SK-N-SH treated with all-trans-retinoic acid at 6 μM for 48 hours (cell line): ENCODE data around the gene CDH22.

Experiments used
- ATAC-seq: fragments of 200-7000 bp; cut with Tn5 transposase; 3 replicates; pipeline ENCODE4 v1.9.1; 2020; ENCODE audit warnings: mild to moderate bottlenecking, moderate library complexity
- ARNTL ChIP-seq: fragments of 450-650 bp; formaldehyde crosslinking; IDR thresholded peaks from 2 replicates; pipeline ENCODE4 v1.5.0; 2020; ENCODE audit warnings: low read depth, mild to moderate bottlenecking, moderate library complexity, borderline replicate concordance
- BACH2 ChIP-seq: fragments of 250-450 bp; sonication (Bioruptor Pico); IDR thresholded peaks from 2 replicates; pipeline ENCODE4 v1.9.0; 2021; ENCODE audit warnings: mild to moderate bottlenecking, borderline replicate concordance
- CREB5 ChIP-seq: fragments of 250-450 bp; sonication (Bioruptor Pico); IDR thresholded peaks from 2 replicates; pipeline ENCODE4 v1.5.1; 2020; ENCODE audit warnings: low read depth, mild to moderate bottlenecking, moderate library complexity
- CSRNP3 ChIP-seq: fragments of 250-450 bp; sonication (Bioruptor Pico); IDR thresholded peaks from 2 replicates; pipeline ENCODE4 v1.5.1; 2021; ENCODE audit warnings: mild to moderate bottlenecking, moderate library complexity
- ESRRG ChIP-seq: fragments of 250-450 bp; sonication (Bioruptor Pico); IDR thresholded peaks from 2 replicates; pipeline ENCODE4 v1.6.1; 2021; ENCODE audit warnings: mild to moderate bottlenecking
- GLIS3 ChIP-seq: fragments of 250-450 bp; sonication (Bioruptor Pico); IDR thresholded peaks from 2 replicates; pipeline ENCODE4 v1.5.0; 2020; ENCODE audit warnings: mild to moderate bottlenecking, moderate library complexity
- ISL1 ChIP-seq: fragments of 250-450 bp; sonication (Bioruptor Pico); IDR thresholded peaks from 2 replicates; pipeline ENCODE4 v2.1.2; 2022; ENCODE audit warnings: mild to moderate bottlenecking, moderate library complexity
- OSR1 ChIP-seq: fragments of 250-450 bp; sonication (Bioruptor Pico); IDR thresholded peaks from 2 replicates; pipeline ENCODE4 v1.8.0; 2022; ENCODE audit warnings: moderate library complexity, mild to moderate bottlenecking, inconsistent platforms
- POU6F1 ChIP-seq: fragments of 250-450 bp; sonication (Bioruptor Pico); IDR thresholded peaks from 2 replicates; pipeline ENCODE4 v1.8.0; 2021; ENCODE audit warnings: low read depth, mild to moderate bottlenecking, moderate library complexity, borderline replicate concordance
- PPARA ChIP-seq: fragments of 250-450 bp; sonication (Bioruptor Pico); IDR thresholded peaks from 2 replicates; pipeline ENCODE4 v1.5.0; 2020; ENCODE audit warnings: mild to moderate bottlenecking, borderline replicate concordance
- RARB ChIP-seq: fragments of 250-450 bp; sonication (Bioruptor Pico); IDR thresholded peaks from 2 replicates; pipeline ENCODE4 v1.8.0; 2021; ENCODE audit warnings: mild to moderate bottlenecking, moderate library complexity
- SNAI2 ChIP-seq: fragments of 250-450 bp; sonication (Bioruptor Pico); IDR thresholded peaks from 2 replicates; pipeline ENCODE4 v1.5.0; 2020; ENCODE audit warnings: mild to moderate bottlenecking, moderate library complexity
- TCF4 ChIP-seq: fragments of 250-450 bp; sonication (Bioruptor Pico); IDR thresholded peaks from 2 replicates; pipeline ENCODE4 v1.8.0; 2021; ENCODE audit warnings: mild to moderate bottlenecking, moderate library complexity, borderline replicate concordance
- TSHZ2 ChIP-seq: fragments of 250-450 bp; sonication (Bioruptor Pico); IDR thresholded peaks from 2 replicates; pipeline ENCODE4 v1.5.0; 2020; ENCODE audit warnings: mild to moderate bottlenecking, moderate library complexity
- ZC3H10 ChIP-seq: fragments of 250-450 bp; sonication (Bioruptor Pico); IDR thresholded peaks from 2 replicates; pipeline ENCODE4 v1.5.1; 2021; ENCODE audit warnings: mild to moderate bottlenecking, moderate library complexity
- ZFP3 ChIP-seq: fragments of 250-450 bp; sonication (Bioruptor Pico); IDR thresholded peaks from 2 replicates; pipeline ENCODE4 v1.5.0; 2020; ENCODE audit warnings: mild to moderate bottlenecking, moderate library complexity
- ZFP30 ChIP-seq: fragments of 450-650 bp; formaldehyde crosslinking; IDR thresholded peaks from 2 replicates; pipeline ENCODE4 v1.5.0; 2022; ENCODE audit warnings: mild to moderate bottlenecking, moderate library complexity
- ZNF565 ChIP-seq: fragments of 450-650 bp; formaldehyde crosslinking; conservative IDR thresholded peaks from 2 replicates; pipeline ENCODE4 v1.5.0; 2020; ENCODE audit warnings: low read depth, mild to moderate bottlenecking, moderate library complexity
- ZNF70 ChIP-seq: fragments of 450-650 bp; formaldehyde crosslinking; IDR thresholded peaks from 2 replicates; pipeline ENCODE4 v1.5.0; 2020; ENCODE audit warnings: mild to moderate bottlenecking, moderate library complexity
- ZNF8 ChIP-seq: fragments of 450-650 bp; formaldehyde crosslinking; IDR thresholded peaks from 2 replicates; pipeline ENCODE4 v1.5.0; 2020; ENCODE audit warnings: mild to moderate bottlenecking, moderate library complexity

Gene CDH22

GRCh38 chr20:46160661-46161060, 147.6 kb downstream of the CDH22 start:
- no peak for ATAC-seq
- TF ChIP-seq ZNF8 (no peak), ZNF70 (no peak), SNAI2 (no peak)

- ATAC-seq: no peak
- TF ChIP-seq RARB (no peak), SNAI2 (no peak), ESRRG (CRISPR knock-in tag) (no peak)
Observed at GRCh38 chr20:46159101-46159897, 149.0 kb downstream of the CDH22 start.

GRCh38 chr20:46158476-46158987, 149.8 kb downstream of the CDH22 start:
- TF ChIP-seq ZNF8: no peak
- TF ChIP-seq ZC3H10 (CRISPR knock-in tag): no peak
- TF ChIP-seq CREB5 (CRISPR knock-in tag): no peak
- TF ChIP-seq ZFP30 (CRISPR knock-in tag): no peak
- TF ChIP-seq GLIS3 (CRISPR knock-in tag): no peak
- no peak for TF ChIP-seq TSHZ2
- TF ChIP-seq RARB: no peak
- TF ChIP-seq PPARA (CRISPR knock-in tag): no peak
- no peak for TF ChIP-seq ISL1 (CRISPR knock-in tag)
- TF ChIP-seq ZNF565 (CRISPR knock-in tag): no peak
- no peak for TF ChIP-seq ZFP3
- no peak for TF ChIP-seq ARNTL (CRISPR knock-in tag)
- no peak for TF ChIP-seq POU6F1 (CRISPR knock-in tag)
- no peak for TF ChIP-seq SNAI2
- TF ChIP-seq TCF4 (CRISPR knock-in tag): no peak
- TF ChIP-seq BACH2 (CRISPR knock-in tag): no peak
- TF ChIP-seq, all 23 proteins: peak for 0
- no peak for ATAC-seq

- no peak for TF ChIP-seq GLIS3 (CRISPR knock-in tag)
- TF ChIP-seq POU6F1 (CRISPR knock-in tag): no peak
- no peak for TF ChIP-seq OSR1 (CRISPR knock-in tag)
- TF ChIP-seq CSRNP3: no peak
- no peak for TF ChIP-seq TCF4 (CRISPR knock-in tag)
- TF ChIP-seq ESRRG (CRISPR knock-in tag): no peak
- TF ChIP-seq ZNF8: no peak
- no peak for ATAC-seq
Observed at GRCh38 chr20:46157625-46158024, 150.7 kb downstream of the CDH22 start.
